ENCODE results near the gene JMJD4. TPM values are rescaled to one million over a fixed set of nuclear protein-coding genes. Genes with fewer than 3 reads are reported as not detected.

Gene JMJD4
- total RNA-seq, 1 experiment from 2014 or later = 24.4 TPM

- no peak overlapping the region for H3K14ac ChIP-seq (ENCODE audit: insufficient read depth, low read length)
- peak overlapping the region; percentile 84 for H3K4me2 ChIP-seq (ENCODE audit: insufficient read depth, insufficient read length, low read length)
- no peak overlapping the region for H2BK5ac ChIP-seq (ENCODE audit: insufficient read length, low read length)
- H3K27ac Mint-ChIP-seq = no peak overlapping the region
- H3K27ac ChIP-seq (ENCODE audit: insufficient read length, low read depth, low read length) = no peak overlapping the region
- no peak overlapping the region for H3K56ac ChIP-seq (ENCODE audit: insufficient read length, low read depth, low read length)
- H3K23me2 ChIP-seq (ENCODE audit: insufficient read length, low read depth, low read length, poor library complexity, severe bottlenecking) = peaks cover 6% of the 10 kb centered on the region
- H3K4ac ChIP-seq (ENCODE audit: low read depth, low read length) = no peak overlapping the region
- no peak overlapping the region for H2BK12ac ChIP-seq (ENCODE audit: insufficient read length, low read depth, low read length)
- no peak for TF ChIP-seq CTCF (conservative IDR thresholded peaks at IDR 0.05)
- no peak overlapping the region for H4K5ac ChIP-seq (ENCODE audit: insufficient read length, low read depth, low read length)
- no peak overlapping the region for H4K8ac ChIP-seq (replicated peaks; ENCODE audit: insufficient read length, low read depth, low read length)
- no peaks in the 10 kb centered on the region for H3K9me3 ChIP-seq (ENCODE audit: control insufficient read depth, low read depth, low read length)
- H3K79me2 ChIP-seq (ENCODE audit: insufficient read depth, low read length) = no peaks in the 10 kb centered on the region
- H2BK15ac ChIP-seq (ENCODE audit: low read depth, low read length) = no peak overlapping the region
- H3K27me3 ChIP-seq (ENCODE audit: insufficient read depth, low read length) = no peaks in the 10 kb centered on the region
- H3K27me3 Mint-ChIP-seq (ENCODE audit: low read depth) = peaks cover 12% of the 10 kb centered on the region
- peaks cover under 1 to 3% of the 10 kb centered on the region in 2 experiments; a peak in 4 of 5 replicates for H3K9me3 Mint-ChIP-seq
- no peak overlapping the region for H3T11ph ChIP-seq (ENCODE audit: low read length)
- H3K4me1 ChIP-seq (ENCODE audit: insufficient read depth, low read length) = peaks cover 2% of the 10 kb centered on the region; the same call in 1 of the 2 replicates
- peak; percentile 66 for DNase-seq
- H4K91ac ChIP-seq (ENCODE audit: insufficient read length, low read depth, low read length) = no peak overlapping the region
- no CpG with 5 or more reads among the region's 5 CpGs for WGBS (ENCODE audit: extremely low coverage, insufficient read length, low lambda C conversion rate)
- H3K18ac ChIP-seq (ENCODE audit: insufficient read length, low read depth, low read length) = no peak overlapping the region
- H2AFZ ChIP-seq (ENCODE audit: low read length) = no peak overlapping the region
- H3K4me1 Mint-ChIP-seq = peaks cover 20 to 29% of the 10 kb centered on the region in 2 experiments
- H4K20me1 ChIP-seq (ENCODE audit: control insufficient read depth, insufficient read depth, insufficient read length) = peaks cover 8% of the 10 kb centered on the region
- H2AK5ac ChIP-seq (ENCODE audit: insufficient read length, low read length) = no peak overlapping the region
- H3K79me1 ChIP-seq (ENCODE audit: insufficient read depth, low read depth, low read length, poor library complexity, severe bottlenecking) = no peaks in the 10 kb centered on the region
- no peak overlapping the region for H2BK120ac ChIP-seq (ENCODE audit: low read depth, low read length, poor library complexity, severe bottlenecking)
- peaks cover 2 to 21% (median 17%) of the 10 kb centered on the region in 3 experiments; a peak in 6 of 7 replicates for H3K36me3 Mint-ChIP-seq (ENCODE audit: insufficient read depth in 1 of 3, low read depth in 3 of 3)
- peak overlapping the region; percentile 85 to 91 for H3K4me3 Mint-ChIP-seq
- H2BK20ac ChIP-seq (ENCODE audit: low read depth, low read length, poor library complexity, severe bottlenecking) = no peak overlapping the region
- no peak overlapping the region for H3K9ac ChIP-seq (ENCODE audit: extremely low read depth, insufficient read length, low read length)
- H3K23ac ChIP-seq (ENCODE audit: insufficient read length, low read depth, low read length) = no peak overlapping the region
Measured at GRCh38 chr1:227729144-227729880, 5.8 kb downstream of the JMJD4 start.

Measured in H9 (cell line).